Measurements from ENCODE around the gene VAT1. TPM values are rescaled to one million over a fixed set of nuclear protein-coding genes. Genes with fewer than 3 reads are reported as not detected.
A peak's percentile ranks its signal among the peaks of the same experiment; 100 is the strongest.

The VAT1 gene
- total and polyA plus RNA-seq, 9 of the 15 experiments (the other 6 are each of a cell fraction or from before 2014, with no cell fraction given) = 29.4 to 153 (median 66.7) TPM

DNA sequence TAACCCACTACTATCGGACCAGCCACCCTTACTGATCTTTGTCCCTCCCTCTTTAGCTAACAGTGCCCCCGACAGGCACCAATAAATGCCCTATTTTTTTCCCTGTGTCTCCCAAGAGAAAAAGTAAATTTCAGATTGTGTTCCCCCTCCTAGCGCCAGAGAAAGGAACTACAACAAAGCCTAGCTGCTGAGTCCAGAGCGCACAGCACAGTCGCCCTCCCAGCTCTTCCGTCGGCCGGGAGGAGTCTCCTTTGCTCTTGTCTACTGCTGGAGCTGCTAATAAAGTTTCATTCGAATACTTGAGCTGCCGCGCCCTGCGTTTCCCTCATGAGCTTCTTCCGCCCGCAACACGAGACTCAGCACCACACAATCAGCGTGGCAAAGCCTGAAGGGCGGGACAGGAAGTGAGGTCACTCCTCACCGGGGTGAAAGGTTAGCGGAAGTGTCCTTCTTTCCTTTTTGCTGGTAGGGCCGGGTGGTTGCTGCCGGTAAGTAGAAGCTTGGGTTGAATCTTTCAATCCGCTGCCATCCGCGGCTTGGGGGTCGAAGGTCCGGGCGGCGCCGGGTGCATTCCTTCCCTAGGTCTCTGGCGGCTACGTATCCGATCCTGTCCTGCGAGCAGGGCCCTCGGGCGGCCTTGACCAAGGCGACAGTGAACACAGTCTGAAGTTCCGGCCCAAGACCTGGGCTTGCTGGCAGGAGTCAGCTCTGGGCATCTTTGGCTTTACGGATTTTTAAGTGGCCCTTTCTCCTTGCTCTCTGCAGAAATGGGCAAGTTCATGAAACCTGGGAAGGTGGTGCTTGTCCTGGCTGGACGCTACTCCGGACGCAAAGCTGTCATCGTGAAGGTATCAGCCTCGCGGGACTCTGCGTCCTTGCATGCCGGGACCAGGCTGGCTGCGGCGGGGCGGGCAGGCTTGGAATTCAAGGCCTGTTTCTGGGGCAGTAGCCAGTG lies 23.9 kb downstream of the VAT1 start, which contains the start of gene RPL27 (continued):
- TF ChIP-seq, protein P1, sequence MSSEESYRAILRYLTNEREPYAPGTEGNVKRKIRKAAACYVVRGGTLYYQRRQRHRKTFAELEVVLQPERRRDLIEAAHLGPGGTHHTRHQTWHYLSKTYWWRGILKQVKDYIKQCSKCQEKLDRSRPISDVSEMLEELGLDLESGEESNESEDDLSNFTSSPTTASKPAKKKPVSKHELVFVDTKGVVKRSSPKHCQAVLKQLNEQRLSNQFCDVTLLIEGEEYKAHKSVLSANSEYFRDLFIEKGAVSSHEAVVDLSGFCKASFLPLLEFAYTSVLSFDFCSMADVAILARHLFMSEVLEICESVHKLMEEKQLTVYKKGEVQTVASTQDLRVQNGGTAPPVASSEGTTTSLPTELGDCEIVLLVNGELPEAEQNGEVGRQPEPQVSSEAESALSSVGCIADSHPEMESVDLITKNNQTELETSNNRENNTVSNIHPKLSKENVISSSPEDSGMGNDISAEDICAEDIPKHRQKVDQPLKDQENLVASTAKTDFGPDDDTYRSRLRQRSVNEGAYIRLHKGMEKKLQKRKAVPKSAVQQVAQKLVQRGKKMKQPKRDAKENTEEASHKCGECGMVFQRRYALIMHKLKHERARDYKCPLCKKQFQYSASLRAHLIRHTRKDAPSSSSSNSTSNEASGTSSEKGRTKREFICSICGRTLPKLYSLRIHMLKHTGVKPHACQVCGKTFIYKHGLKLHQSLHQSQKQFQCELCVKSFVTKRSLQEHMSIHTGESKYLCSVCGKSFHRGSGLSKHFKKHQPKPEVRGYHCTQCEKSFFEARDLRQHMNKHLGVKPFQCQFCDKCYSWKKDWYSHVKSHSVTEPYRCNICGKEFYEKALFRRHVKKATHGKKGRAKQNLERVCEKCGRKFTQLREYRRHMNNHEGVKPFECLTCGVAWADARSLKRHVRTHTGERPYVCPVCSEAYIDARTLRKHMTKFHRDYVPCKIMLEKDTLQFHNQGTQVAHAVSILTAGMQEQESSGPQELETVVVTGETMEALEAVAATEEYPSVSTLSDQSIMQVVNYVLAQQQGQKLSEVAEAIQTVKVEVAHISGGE (CRISPR knock-in tag; IDR thresholded peaks at IDR 0.05) = peak in 1 of 3 experiments; percentile 95; a peak in 2 of 6 replicates
- TF ChIP-seq GATA2 (CRISPR knock-in tag; IDR thresholded peaks at IDR 0.05) (no peak), CXXC5 (CRISPR knock-in tag; IDR thresholded peaks at IDR 0.05) (peak; percentile 98), PTBP1 (IDR thresholded peaks at IDR 0.05; ENCODE audit: low read depth, low read length) (no peak), SOX6 (IDR thresholded peaks at IDR 0.05) (peak; percentile 89), ESRRB (CRISPR knock-in tag; IDR thresholded peaks at IDR 0.05; ENCODE audit: borderline replicate concordance) (no peak), MECOM (CRISPR knock-in tag; IDR thresholded peaks at IDR 0.05) (no peak), RCOR1 (IDR thresholded peaks at IDR 0.05; ENCODE audit: borderline replicate concordance in 1 of 2, low read depth in 2 of 2, low read length in 2 of 2) (peak; percentile 77 to 84), RBM15 (IDR thresholded peaks at IDR 0.05; ENCODE audit: insufficient read depth, low read length) (no peak), FOXM1 (IDR thresholded peaks at IDR 0.05; ENCODE audit: low read depth) (no peak; the same call in 1 of the 2 replicates), FOXM1 (CRISPR knock-in tag; IDR thresholded peaks at IDR 0.05; ENCODE audit: low read depth) (no peak), TAF9B (IDR thresholded peaks at IDR 0.05; ENCODE audit: partially characterized antibody) (peak; percentile 98), XRCC4 (IDR thresholded peaks at IDR 0.05; ENCODE audit: extremely low read depth, insufficient read depth, insufficient read length) (no peak), ZNF224 (CRISPR knock-in tag; IDR thresholded peaks at IDR 0.05) (no peak), TCF7 (IDR thresholded peaks at IDR 0.05; ENCODE audit: borderline replicate concordance) (peak; percentile 68; the same call in 1 of the 2 replicates), THRAP3 (IDR thresholded peaks at IDR 0.05; ENCODE audit: borderline replicate concordance) (no peak), ZNF3 (CRISPR knock-in tag; IDR thresholded peaks at IDR 0.05) (no peak), ZNF778 (CRISPR knock-in tag; IDR thresholded peaks at IDR 0.05) (no peak)
- TF ChIP-seq, protein P2, sequence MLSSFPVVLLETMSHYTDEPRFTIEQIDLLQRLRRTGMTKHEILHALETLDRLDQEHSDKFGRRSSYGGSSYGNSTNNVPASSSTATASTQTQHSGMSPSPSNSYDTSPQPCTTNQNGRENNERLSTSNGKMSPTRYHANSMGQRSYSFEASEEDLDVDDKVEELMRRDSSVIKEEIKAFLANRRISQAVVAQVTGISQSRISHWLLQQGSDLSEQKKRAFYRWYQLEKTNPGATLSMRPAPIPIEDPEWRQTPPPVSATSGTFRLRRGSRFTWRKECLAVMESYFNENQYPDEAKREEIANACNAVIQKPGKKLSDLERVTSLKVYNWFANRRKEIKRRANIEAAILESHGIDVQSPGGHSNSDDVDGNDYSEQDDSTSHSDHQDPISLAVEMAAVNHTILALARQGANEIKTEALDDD (IDR thresholded peaks at IDR 0.05) = 0 out of 2 replicates have a peak, but pooled peaks have one; percentile 14
- TF ChIP-seq, protein P3, sequence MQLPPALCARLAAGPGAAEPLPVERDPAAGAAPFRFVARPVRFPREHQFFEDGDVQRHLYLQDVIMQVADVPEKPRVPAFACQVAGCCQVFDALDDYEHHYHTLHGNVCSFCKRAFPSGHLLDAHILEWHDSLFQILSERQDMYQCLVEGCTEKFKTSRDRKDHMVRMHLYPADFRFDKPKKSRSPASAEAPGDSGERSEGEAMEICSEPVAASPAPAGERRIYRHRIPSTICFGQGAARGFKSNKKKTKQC (CRISPR knock-in tag; IDR thresholded peaks at IDR 0.05) = peak; percentile 56; the same call in 1 of the 2 replicates
- TF ChIP-seq, protein P4, sequence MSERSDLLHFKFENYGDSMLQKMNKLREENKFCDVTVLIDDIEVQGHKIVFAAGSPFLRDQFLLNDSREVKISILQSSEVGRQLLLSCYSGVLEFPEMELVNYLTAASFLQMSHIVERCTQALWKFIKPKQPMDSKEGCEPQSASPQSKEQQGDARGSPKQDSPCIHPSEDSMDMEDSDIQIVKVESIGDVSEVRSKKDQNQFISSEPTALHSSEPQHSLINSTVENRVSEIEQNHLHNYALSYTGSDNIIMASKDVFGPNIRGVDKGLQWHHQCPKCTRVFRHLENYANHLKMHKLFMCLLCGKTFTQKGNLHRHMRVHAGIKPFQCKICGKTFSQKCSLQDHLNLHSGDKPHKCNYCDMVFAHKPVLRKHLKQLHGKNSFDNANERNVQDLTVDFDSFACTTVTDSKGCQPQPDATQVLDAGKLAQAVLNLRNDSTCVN (CRISPR knock-in tag; IDR thresholded peaks at IDR 0.05) = no peak

All from K562 (cell line).